NCI-H146 treated with DMSO at 0.1 percent for 48 hours (cell line): Measurements from ENCODE around the gene TINAG.
"Not testable (repeated sequence)": the region's sequence is repeated elsewhere in the genome, so short reads cannot be mapped to it uniquely, and the experiment has no call there.

ENCODE experiments used
- DNase-seq: peaks from one replicate; lab custom pipeline; 2025; ENCODE audit not compliant: unreplicated experiment; lab: John Stamatoyannopoulos, UW

TINAG gene

DNA sequence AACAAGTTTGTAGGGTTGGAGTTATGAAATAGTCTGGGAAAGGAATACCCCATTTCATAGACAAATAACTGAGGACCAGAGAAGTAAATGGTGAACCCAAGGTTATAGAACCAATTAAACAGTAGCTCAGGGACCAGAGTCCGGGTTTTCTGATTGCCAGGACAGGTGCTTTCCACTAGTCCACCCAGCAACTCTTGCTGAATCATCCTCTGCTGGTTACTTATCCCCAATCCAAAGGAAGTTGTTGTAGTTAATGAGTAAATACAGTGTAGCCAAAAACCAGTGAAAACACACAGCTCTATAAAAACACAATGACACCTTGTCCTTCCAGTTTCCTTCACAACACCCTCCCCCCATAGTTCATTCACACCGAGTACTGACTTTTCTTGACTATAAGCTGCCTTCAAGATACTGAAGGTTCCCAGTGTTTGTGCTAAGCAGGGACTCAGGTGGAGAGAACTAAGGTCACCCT lies 766 bp upstream of the TINAG start:
- no peak for DNase-seq

DNA sequence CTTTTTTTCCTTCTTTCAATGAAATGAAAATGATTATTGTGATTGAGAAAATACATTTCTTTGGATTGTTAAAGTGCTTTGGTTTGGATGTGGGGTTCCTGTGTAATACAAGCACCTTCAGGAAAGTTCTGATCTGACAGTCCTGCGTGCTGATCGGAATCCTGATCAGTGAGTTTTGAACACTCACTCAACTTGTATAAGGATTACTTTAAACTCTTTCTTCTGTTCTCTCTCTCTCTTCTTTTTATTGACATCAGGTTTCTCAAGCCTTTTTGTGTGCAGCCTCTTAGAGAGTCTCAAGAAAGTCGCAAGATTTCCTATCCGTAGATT lies 710 bp downstream of the TINAG start:
- no peak for DNase-seq

DNA sequence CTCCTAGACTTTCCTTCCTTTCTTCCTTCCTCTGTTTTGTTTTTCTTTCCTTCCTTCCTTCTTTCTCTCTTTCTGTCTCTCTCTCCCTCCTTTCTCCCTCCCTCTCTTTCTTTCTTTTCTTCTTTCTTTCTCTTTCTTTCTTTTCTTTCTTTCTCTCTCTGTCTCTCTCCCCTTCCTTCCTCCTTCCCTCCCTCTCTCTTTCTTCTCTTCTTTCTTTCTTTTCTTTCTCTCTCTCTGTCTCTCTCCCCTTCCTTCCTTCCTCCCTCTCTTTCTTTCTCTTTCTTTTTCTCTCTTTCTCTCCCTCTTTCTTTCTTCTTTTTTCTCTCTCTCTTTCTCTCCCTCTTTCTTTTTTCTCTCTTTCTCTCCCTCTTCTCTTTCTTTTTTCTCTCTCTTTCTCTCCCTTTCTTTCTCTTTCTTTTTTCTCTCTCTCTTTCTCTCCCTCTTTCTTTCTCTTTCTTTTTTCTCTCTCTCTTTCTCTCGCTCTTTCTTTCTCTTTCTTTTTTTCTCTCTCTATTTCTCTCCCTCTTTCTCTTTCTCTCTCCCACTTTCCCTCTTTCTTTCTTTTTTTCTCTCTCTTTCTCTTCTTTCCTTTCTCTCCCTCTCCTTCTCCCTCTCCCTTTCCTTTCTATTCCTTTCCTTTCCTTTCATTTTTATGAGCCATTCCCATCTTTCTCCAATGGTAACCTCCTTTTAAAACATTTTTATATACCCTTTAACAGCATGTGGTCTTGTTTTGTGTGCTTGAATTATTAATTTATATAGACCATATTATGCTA lies 2.3 kb downstream of the TINAG start:
- DNase-seq = no peak

DNA sequence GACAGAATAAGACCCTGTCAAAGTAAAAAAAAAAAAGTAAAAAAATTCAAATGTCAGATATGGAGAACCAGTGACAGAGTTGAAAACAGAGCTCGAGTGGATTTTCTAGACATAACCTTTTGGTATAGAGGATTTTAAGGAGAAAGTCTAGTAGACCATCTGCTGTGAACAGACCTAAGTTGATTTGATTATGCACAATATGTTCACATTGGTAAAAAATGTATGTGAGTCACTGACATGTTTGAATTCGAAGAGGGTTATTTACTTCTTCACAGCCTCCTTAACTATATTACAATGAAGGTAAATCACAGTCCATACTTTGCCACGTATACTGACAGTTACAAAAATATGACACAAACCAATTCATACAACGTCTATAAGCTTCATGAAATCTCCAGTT lies 7.4 kb downstream of the TINAG start:
- DNase-seq = no peak

DNA sequence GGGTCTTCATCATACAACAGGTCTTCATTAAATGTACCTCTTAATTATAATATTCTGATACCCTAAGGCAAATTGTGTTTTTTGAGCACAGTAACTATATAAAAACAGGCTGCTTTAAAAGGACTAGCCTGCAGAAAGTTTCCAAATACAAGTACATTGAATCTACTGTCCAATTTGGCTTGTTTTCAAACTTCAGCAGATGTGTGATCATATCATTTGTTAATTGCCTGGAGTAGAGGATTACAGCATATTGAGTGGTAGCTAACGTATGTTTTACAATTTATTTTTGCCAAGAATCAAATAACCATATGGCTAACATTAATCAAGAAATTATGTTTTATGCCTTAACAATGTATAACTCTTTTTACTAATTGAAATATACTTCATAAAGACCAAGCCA lies 12.6 kb downstream of the TINAG start:
- DNase-seq = no peak

DNA sequence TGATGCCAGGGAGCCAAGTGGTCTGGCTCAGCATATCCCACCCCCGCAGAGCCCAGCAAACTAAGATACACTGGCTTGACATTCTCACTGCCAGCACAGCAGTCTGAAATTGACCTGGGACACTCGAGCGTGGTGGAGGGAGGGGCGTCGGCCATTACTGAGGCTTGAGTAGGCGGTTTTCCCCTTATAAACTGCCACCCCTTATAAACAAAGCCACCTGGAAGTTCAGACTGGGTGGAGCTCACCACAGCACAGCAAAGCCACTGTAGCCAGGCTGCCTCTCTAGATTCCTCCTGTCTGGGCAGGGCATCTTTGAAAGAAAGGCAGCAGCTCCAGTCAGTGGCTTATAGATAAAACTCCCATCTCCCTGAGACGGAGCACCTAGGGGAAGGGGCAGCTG lies 19.4 kb downstream of the TINAG start:
- DNase-seq = no peak

DNA sequence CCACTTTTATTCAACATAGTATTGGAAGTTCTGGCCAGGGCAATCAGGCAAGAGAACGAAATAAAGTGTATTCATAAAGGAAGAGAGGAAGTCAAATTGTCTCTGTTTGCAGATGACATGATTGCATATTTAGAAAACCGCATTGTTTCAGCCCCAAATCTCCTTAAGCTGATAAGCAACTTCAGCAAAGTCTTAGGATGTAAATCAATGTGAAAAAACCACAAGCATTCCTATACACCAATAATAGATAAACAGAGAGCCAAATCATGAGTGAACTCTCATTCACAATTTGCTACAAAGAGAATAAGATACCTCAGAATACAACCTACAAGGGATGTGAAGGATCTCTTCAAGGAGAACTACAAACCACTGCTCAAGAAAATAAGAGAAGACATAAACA lies 23.3 kb downstream of the TINAG start:
- DNase-seq = not testable (repeated sequence)

DNA sequence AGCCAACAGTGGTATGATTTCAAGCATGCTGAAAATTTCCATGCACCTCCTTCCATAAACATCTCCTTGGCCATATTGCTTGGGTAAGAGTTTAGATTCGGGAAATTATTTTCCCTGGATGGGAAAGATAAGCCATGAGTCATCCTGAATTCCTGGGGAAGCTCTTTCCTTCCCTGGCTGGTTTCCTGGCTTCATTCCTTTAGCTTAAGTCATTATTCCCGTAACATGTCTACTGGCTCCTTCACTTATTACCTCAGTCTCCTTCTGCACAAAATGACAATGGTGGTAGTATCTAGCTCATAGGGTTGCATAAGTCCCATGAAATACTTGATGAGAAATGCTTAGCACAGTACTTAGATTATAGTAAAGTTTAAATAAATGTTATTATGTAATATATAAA lies 27.6 kb downstream of the TINAG start:
- no peak for DNase-seq

DNA sequence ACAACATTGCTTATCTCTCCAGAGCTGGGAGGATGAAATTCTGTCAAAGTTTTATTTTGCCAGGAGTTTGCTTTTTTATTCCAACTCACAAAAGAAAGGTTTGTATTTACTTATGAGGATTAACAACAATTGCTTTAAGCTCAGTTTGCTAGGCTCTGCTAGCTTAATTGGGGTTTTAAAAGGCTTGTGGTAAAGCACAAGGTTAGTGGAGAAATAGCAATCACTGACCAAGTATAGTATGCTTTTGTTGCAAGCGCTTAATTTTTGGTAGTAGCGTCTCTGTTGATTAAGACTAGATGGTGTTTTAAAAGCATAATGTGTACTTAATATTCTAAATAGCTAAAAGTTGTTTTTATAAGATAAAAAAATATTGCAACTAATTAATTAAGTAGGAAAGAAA lies 45.7 kb downstream of the TINAG start:
- DNase-seq = no peak

DNA sequence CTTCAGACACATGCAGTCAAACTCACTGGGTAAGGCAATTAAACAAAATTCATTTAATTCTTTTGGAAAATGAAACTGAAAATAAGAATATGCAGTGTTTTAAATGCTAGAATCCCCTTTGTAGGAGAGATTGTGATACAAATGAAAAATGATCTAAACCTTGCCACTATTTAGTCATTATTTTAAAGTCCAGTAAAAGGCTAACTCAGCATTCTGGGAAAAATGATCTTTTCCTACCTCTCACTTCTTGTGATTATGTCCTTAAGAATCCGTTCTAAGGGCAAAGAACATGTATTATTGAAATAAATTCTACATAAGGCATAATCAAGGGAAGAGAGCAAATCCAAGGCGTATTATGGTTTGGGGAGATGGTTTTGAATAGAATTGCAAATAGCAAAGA lies 46.4 kb downstream of the TINAG start:
- DNase-seq = no peak

DNA sequence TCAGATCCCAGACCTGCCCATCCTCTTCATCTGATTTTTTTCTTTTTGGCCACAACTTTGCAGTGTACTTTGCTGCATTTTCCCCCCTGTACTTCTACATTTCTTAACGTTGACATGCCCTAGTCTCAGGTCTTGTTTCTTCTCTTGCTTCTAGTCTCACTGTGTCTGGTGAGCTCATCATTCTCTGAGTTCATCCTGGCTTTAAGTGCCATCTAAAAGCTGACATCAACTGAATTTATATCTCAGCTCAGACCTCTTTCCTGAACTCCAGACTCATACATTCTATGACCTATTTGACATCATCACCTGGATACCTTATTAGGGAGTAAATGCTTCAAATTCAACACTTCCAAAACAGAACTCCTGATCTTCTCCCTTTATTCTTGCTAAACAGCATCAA lies 48.9 kb downstream of the TINAG start:
- DNase-seq = no peak

DNA sequence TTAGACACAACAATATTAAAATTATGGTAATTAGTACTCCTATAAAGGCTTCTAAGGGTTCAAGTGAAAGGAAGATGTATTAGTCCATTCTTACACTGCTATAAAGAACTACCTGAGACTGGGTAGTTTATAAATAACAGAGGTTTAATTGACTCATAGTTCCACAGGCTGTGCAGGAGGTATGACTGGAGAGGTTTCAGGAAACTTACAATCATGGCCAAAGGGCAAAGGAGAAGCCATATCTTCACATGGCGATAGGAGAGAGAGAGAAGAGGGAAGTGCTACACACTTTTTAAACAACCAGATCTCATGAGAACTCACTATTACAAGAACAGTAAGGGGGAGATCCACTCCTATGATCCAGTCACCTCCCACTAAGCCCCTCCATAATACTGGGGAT lies 52.9 kb downstream of the TINAG start:
- DNase-seq = no peak

DNA sequence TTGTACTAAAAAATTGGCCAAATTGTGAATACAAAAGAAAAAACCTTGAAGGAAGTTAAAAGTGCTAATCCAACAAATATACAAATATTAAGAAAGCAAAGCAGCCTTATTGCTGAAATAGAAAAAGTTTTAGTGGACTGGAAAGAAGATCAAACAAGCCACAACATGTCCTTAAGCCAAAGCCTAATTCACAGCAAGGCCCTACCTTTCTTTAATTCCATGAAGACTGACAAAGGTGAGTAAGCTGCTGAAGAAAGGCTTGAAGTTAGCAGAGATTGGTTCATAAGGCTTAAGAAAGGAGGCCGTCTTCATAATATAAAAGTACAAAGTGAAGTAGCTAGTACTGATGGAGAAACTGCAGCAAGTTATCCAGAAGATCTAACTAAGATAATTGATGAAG lies 53.5 kb downstream of the TINAG start:
- DNase-seq = no peak

DNA sequence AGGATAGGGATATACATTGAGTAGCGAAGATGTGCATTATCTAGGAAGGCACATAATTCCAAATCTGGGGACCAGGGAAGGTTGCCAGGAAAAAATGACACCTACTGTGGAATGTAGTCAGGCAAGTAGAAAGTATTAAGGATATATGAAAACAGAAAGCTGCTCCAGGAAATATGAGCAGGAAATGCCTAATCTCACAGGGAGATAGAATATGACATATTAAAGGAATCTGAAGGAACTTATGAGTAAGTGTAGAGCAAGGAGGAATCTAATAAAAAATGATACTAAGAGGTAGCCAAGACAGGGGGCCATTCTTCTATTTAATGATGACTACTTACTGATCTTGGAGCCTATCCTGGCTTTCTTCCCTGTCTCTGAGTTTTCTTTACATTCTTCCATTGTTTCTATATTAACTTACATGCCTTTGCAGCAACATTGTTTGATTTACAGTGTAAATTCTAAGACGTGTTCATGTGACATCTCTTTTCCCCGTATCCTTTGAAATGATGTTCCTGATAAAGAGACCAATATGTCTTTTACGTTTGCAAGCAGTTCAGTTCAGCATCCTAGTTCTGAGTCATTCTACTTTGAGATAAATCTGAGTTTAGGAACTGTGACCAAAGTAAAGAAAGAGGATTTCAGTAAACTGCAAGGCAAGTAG lies 58.6 kb downstream of the TINAG start:
- DNase-seq = no peak

DNA sequence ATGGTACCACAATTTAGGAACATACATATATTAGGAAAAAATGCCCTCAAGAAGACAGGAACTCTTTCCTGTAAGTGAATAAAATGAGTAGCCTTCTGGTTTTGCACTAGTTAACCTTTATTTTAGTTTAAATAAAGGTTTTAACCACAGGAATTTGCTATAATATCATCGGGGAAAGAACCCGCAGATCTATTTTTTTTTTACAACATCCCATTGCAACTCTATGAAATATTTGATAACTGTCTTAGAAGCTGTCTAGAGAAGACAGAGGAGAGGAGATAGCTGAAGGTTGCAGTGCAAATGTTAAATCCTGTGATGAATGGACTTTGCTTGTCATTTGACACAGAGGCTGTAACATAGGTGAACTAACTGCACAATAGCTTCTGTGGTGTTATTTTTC lies 69.5 kb downstream of the TINAG start:
- no peak for DNase-seq

DNA sequence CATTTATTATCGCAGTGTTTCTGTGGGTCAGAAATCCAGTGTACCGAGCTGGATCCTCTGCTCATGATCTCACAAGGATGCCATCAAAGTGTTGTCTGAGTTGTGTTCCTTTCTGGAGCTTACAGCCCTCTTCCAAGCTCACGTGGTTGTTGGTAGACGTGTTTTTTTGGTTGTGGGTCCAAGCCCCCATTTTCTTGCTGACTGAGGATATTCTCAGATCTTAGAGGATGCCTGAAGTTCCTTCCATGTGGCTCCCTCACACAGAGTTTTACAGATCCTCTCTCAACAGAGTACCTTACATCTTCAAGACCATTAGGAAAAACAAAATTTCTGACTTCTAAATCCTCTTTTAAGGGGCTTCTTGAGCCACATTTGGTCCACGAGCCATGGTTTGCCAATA lies 78.1 kb downstream of the TINAG start:
- DNase-seq = no peak

DNA sequence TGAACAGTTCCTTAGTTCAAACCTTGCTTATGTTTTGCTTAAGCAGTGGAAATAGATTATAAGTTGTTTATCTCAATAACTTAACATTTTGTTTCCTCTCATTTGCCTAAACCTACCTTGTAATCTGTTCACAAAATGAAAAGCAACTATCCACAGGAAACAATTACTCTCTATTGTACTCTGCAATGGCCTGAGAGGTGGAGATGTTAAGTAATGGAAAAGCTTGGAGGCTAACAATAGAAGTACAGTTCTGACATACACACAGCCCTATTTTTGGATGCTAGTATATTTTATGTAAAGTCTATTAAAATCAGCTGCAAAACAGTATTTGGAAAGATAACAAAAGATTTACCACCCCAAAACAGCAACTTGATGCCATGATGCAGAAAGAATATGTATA lies 82.1 kb downstream of the TINAG start:
- no peak for DNase-seq

DNA sequence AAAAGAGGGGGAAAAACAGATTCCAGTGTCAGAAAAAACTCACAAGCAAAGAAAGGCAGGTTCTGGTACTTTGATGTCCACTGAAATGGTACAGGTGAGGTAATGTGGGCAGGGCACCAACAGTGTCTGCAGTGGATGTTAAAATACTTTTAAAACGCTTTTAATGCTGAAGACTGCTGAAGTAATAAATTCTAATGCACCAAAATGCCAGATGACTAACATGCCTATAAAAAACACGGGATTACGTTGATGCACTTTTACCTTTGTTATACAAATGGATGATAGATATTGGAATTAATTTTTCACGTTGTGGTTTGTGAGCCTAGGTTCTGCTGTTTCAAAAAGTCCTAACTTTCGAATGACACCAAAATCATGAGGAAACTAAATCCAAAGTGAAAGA lies 83.3 kb downstream of the TINAG start:
- no peak for DNase-seq

DNA sequence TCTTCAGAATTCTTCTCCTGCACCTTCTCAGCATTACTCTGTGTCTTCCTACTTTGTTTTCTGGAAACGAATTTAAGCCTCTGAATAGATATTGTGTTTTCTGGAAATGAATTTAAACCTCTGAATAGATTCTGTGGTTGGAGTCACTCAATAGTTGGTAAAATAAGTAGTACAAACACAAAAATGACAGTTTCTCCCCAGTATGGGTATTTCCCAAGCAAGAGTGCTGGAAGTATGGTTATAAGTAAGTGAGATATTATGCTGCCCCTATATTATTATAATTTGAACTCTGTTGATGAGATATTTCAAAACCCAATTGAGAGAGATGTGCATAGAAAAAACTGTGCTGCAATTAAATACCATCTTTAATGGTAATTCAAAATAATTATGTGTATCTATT lies 94.9 kb downstream of the TINAG start:
- no peak for DNase-seq

DNA sequence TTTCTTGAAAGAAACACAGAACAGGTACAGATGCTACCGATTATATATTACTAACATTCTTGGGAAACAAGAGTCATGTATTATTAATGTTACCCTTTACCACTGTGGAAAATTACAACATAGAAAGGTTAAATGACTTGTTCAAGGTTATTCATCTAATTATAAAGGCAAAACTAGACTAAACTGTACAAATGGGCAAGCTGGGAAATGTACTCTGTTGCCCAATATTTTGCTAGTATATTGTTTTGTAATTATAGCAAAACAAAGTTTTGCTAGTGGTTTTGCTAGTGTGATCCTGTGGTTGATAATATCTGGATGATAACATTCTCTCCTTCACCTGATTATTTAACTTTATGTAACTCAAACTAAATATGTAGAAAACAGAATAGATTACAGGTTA lies 96.5 kb downstream of the TINAG start:
- no peak for DNase-seq

DNA sequence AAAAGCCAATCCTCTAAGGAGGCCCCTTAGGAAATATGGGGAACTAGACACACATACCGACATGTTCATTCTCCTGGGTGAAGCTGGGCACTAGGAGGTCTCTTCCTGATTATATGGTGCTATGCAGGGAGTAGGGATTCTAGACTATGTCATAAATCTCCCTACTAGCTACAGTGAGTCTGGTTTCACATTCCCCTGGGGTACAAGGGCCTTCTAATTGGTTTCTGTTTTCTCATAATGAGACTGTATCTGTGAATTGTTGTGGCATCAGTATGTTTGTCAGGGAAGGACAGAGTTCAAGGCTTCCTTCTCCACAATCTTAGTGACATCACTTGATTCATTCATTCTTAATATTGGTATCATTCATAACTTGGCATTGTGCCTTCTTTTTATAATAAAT lies 103.5 kb downstream of the TINAG start:
- DNase-seq = no peak

DNA sequence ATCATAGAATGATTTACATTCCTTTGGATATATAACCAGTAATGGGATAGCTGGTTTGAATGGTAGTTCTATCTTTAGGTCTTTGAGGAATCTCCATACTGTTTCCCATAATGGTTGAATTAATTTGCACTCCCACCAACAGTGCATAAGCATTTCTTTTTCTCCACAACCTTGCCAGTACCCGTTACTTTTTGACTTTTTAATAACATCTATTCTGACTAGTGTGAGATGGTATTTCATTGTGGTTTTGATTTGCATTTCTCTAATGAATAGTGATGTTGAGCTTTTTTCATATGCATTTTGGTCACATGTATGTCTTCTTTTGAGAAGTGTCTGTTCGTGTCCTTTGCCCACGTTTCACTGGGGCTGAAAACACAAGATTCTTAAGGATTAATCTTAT lies 107.3 kb downstream of the TINAG start:
- DNase-seq = no peak

DNA sequence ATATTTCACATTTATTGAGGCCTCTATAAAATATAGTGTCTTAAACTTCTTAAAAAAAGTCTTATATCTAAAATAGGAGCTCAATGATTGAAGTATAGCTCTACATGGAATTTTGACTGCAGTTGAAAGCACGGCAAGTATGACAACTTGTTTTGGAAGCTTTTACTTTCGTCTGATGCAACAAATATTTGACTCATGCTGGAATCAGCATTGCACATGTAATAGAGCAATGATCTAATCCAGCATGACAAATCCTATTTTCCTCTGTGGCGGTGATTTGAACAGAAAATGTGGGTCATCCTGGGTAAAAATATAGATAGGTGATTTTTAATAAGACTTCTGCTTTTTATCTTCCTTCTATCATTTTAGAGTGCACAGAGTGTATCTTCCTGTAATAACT lies 111.6 kb downstream of the TINAG start:
- DNase-seq = no peak
